ENCODE results near the gene KANSL1. TPM values are rescaled to one million over a fixed set of nuclear protein-coding genes. Genes with fewer than 3 reads are reported as not detected.

The KANSL1 gene
- total RNA-seq, 1 experiment from 2014 or later: 47.6 TPM

GRCh38 chr17:45985447-45985846, 207.8 kb downstream of the KANSL1 start:
- Histone ChIP-seq H3K27ac (ENCODE audit: low read length) (no peak overlapping the region), H3K79me2 (ENCODE audit: low read length) (no peaks in the 10 kb centered on the region), H3K9me3 (ENCODE audit: low read length) (no peaks in the 10 kb centered on the region), H3K9ac (ENCODE audit: low read length) (no peak overlapping the region), H3K36me3 (ENCODE audit: low read depth, low read length) (no peaks in the 10 kb centered on the region), H3K27me3 (ENCODE audit: low read length) (no peaks in the 10 kb centered on the region), H3K9me2 (replicated peaks; ENCODE audit: low read length) (no peaks in the 10 kb centered on the region), H4K20me1 (ENCODE audit: low read length) (no peaks in the 10 kb centered on the region), H2AFZ (ENCODE audit: low read length) (no peak overlapping the region), H3K4me2 (ENCODE audit: low read length) (no peak overlapping the region), H3K4me1 (ENCODE audit: insufficient read depth, low read length) (no peaks in the 10 kb centered on the region), H3K4me3 (ENCODE audit: low read length) (no peak overlapping the region), H3F3A (ENCODE audit: low read length, unreplicated experiment) (no peaks in the 10 kb centered on the region)
- DNase-seq (no peak), ATAC-seq (no peak)
- CTCF ChIA-PET: no interaction called here
- TF ChIP-seq EZH2phosphoT487 (IDR thresholded peaks at IDR 0.05; ENCODE audit: borderline replicate concordance, low read length) (no peak), EZH2 (IDR thresholded peaks at IDR 0.05; ENCODE audit: low read length, unreplicated experiment) (no peak)
- TF ChIP-seq, protein P1, sequence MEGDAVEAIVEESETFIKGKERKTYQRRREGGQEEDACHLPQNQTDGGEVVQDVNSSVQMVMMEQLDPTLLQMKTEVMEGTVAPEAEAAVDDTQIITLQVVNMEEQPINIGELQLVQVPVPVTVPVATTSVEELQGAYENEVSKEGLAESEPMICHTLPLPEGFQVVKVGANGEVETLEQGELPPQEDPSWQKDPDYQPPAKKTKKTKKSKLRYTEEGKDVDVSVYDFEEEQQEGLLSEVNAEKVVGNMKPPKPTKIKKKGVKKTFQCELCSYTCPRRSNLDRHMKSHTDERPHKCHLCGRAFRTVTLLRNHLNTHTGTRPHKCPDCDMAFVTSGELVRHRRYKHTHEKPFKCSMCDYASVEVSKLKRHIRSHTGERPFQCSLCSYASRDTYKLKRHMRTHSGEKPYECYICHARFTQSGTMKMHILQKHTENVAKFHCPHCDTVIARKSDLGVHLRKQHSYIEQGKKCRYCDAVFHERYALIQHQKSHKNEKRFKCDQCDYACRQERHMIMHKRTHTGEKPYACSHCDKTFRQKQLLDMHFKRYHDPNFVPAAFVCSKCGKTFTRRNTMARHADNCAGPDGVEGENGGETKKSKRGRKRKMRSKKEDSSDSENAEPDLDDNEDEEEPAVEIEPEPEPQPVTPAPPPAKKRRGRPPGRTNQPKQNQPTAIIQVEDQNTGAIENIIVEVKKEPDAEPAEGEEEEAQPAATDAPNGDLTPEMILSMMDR (conservative IDR thresholded peaks at IDR 0.05; ENCODE audit: low read depth, low read length): no peak
- intact Hi-C loops (cut with micrococcal nuclease): no loop called here
- BruUV-seq (replicated peaks): no TSS peak
- POLR2A ChIA-PET (ENCODE audit: unreplicated experiment): no interaction called here

DNA sequence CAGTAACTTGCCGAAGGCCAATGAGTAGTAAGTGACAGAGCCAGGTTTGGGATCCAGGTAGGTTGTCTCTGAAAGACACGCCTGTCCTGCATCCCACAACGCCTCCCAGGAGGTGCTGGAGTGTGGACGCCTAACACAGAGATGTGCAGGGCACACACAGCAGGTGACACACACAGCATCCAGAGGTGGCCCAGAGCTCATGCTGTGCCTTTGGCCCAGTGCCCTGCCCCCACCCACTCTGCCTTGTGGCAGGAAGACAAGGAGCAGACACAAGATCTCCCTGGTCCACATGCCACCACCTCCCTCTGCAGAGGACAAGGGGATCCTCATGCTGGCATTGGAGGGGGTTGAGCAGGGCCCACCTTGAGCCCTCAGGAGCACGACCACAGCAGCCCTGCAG, 208.9 kb downstream of the KANSL1 start:
- H3K27ac ChIP-seq (ENCODE audit: low read length): no peak overlapping the region
- CTCF ChIA-PET: no interaction called here
- H3K9me2 ChIP-seq (replicated peaks; ENCODE audit: low read length): no peaks in the 10 kb centered on the region
- H3K79me2 ChIP-seq (ENCODE audit: low read length): no peaks in the 10 kb centered on the region
- BruUV-seq (replicated peaks): no TSS peak
- H3K4me2 ChIP-seq (ENCODE audit: low read length): no peak overlapping the region
- H2AFZ ChIP-seq (ENCODE audit: low read length): no peak overlapping the region
- no peaks in the 10 kb centered on the region for H3K9me3 ChIP-seq (ENCODE audit: low read length)
- H3F3A ChIP-seq (ENCODE audit: low read length, unreplicated experiment): no peaks in the 10 kb centered on the region
- ATAC-seq: no peak
- intact Hi-C loops (cut with micrococcal nuclease): no loop called here
- no peak overlapping the region for H3K9ac ChIP-seq (ENCODE audit: low read length)
- H3K4me3 ChIP-seq (ENCODE audit: low read length): no peak overlapping the region
- H3K4me1 ChIP-seq (ENCODE audit: insufficient read depth, low read length): no peaks in the 10 kb centered on the region
- H4K20me1 ChIP-seq (ENCODE audit: low read length): no peaks in the 10 kb centered on the region
- POLR2A ChIA-PET (ENCODE audit: unreplicated experiment): no interaction called here
- TF ChIP-seq EZH2 (IDR thresholded peaks at IDR 0.05; ENCODE audit: low read length, unreplicated experiment): no peak
- TF ChIP-seq, protein P1 (conservative IDR thresholded peaks at IDR 0.05; ENCODE audit: low read depth, low read length): no peak
- no peak for TF ChIP-seq EZH2phosphoT487 (IDR thresholded peaks at IDR 0.05; ENCODE audit: borderline replicate concordance, low read length)
- no peaks in the 10 kb centered on the region for H3K27me3 ChIP-seq (ENCODE audit: low read length)
- H3K36me3 ChIP-seq (ENCODE audit: low read depth, low read length): no peaks in the 10 kb centered on the region
- DNase-seq: no peak

GRCh38 chr17:45983614-45984310, 209.5 kb downstream of the KANSL1 start:
- no peaks in the 10 kb centered on the region for H3K36me3 ChIP-seq (ENCODE audit: low read depth, low read length)
- no peak overlapping the region for H3K27ac ChIP-seq (ENCODE audit: low read length)
- BruUV-seq (replicated peaks): no TSS peak
- TF ChIP-seq EZH2 (IDR thresholded peaks at IDR 0.05; ENCODE audit: low read length, unreplicated experiment): no peak
- TF ChIP-seq, protein P1 (conservative IDR thresholded peaks at IDR 0.05; ENCODE audit: low read depth, low read length): no peak
- TF ChIP-seq EZH2phosphoT487 (IDR thresholded peaks at IDR 0.05; ENCODE audit: borderline replicate concordance, low read length): no peak
- no peaks in the 10 kb centered on the region for H3K4me1 ChIP-seq (ENCODE audit: insufficient read depth, low read length)
- no peaks in the 10 kb centered on the region for H3K79me2 ChIP-seq (ENCODE audit: low read length)
- ChIA-PET CTCF (no interaction called here), POLR2A (ENCODE audit: unreplicated experiment) (no interaction called here)
- DNase-seq: no peak
- no peak overlapping the region for H2AFZ ChIP-seq (ENCODE audit: low read length)
- no peaks in the 10 kb centered on the region for H3K27me3 ChIP-seq (ENCODE audit: low read length)
- intact Hi-C loops (cut with micrococcal nuclease): no loop called here
- H3F3A ChIP-seq (ENCODE audit: low read length, unreplicated experiment): no peaks in the 10 kb centered on the region
- H3K9me3 ChIP-seq (ENCODE audit: low read length): no peaks in the 10 kb centered on the region
- H3K9ac ChIP-seq (ENCODE audit: low read length): no peak overlapping the region
- H4K20me1 ChIP-seq (ENCODE audit: low read length): no peaks in the 10 kb centered on the region
- no peak for ATAC-seq
- no peak overlapping the region for H3K4me3 ChIP-seq (ENCODE audit: low read length)
- no peaks in the 10 kb centered on the region for H3K9me2 ChIP-seq (replicated peaks; ENCODE audit: low read length)
- no peak overlapping the region for H3K4me2 ChIP-seq (ENCODE audit: low read length)

Measured in PC-3 (cell line).